ENCODE measurements around the gene SAMD8. TPM values are rescaled to one million over a fixed set of nuclear protein-coding genes. Genes with fewer than 3 reads are reported as not detected.

The SAMD8 gene
- total RNA-seq, 1 experiment from 2014 or later, result 32.0 TPM

DNA sequence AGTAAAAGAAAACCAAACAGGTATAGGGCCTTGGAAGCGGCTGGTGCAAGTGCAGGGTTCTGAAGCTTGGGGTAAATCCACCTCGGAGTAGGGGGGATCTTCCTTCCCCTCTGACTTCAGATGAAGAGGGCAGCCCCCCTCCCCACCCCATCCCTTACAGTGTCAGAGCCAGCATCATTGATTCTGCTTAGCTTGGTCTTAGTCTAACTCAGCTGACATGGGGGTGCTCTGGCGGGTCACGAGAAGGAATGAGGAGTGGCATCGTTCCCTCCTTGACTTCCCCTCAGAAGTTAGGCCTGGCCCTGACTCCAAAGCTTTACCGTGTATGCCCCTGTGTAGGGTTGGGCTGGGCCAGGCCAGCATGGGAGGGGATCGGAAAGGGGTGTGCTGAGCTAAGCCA is 44.2 kb upstream of the SAMD8 start:
- Histone ChIP-seq H3K9me3 (ENCODE audit: control insufficient read depth, insufficient read depth, low read depth, low read length) (no peaks in the 10 kb centered on the region), H3K4me1 (ENCODE audit: control insufficient read depth, insufficient read depth, low read length) (no peaks in the 10 kb centered on the region), H3K27me3 (ENCODE audit: control insufficient read depth, insufficient read depth, low read length) (no peaks in the 10 kb centered on the region), H3K27ac (ENCODE audit: low read length) (no peak overlapping the region), H3K4me3 (ENCODE audit: low read depth in 2 of 2, low read length in 2 of 2) (no peak overlapping the region), H3K36me3 (ENCODE audit: control insufficient read depth, insufficient read depth, low read length) (no peaks in the 10 kb centered on the region)
- DNase-seq (ENCODE audit: low read depth, low spot score), result no peak
- TF ChIP-seq TCF7L2 (IDR thresholded peaks at IDR 0.05; ENCODE audit: low read depth, low read length) (no peak), REST (IDR thresholded peaks at IDR 0.05; ENCODE audit: insufficient read depth in 1 of 2, low read depth in 2 of 2, low read length in 1 of 2) (no peak), SIN3A (IDR thresholded peaks at IDR 0.05; ENCODE audit: borderline replicate concordance, insufficient read depth, low read depth, low read length) (no peak), CTCF (IDR thresholded peaks at IDR 0.05) (no peak), POLR2AphosphoS5 (IDR thresholded peaks at IDR 0.05; ENCODE audit: low read depth, low read length) (no peak)
- CTCF ChIA-PET, result no interaction called here
- in situ Hi-C loops (cut with HindIII; ENCODE audit: low pct_unique_long_range_greater_than_20kb, low sequenced_read_pairs) (no loop called here), intact Hi-C loops (cut with micrococcal nuclease; ENCODE audit: unreplicated experiment) (no loop called here)
- POLR2A ChIA-PET, result no interaction called here
- ATAC-seq, result no peak
- BruUV-seq (replicated peaks), result no TSS peak

DNA sequence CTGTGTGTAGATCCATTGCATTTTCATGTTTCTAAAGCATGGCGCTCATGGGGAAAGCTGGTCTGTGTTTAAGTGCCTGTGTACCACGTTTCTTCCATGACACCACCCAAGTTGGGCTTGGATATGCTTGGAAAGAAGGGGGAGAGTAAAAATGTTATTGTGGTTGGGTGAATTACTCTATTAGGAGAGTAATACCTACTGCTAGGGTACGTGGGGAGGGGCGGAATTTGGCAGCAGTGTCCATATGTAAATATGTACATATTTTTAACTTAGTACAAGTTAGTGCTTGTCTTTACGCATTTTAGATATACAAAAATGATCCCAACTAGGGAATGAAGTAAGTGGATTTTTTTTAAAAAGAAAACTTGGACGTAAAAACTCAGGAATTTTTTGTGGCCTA is 42.9 kb upstream of the SAMD8 start:
- no peak for ATAC-seq
- H3K27me3 ChIP-seq (ENCODE audit: control insufficient read depth, insufficient read depth, low read length), result no peaks in the 10 kb centered on the region
- no TSS peak for BruUV-seq (replicated peaks)
- no peak for TF ChIP-seq CTCF (IDR thresholded peaks at IDR 0.05)
- no peak for TF ChIP-seq REST (IDR thresholded peaks at IDR 0.05; ENCODE audit: insufficient read depth in 1 of 2, low read depth in 2 of 2, low read length in 1 of 2)
- no peak for TF ChIP-seq POLR2AphosphoS5 (IDR thresholded peaks at IDR 0.05; ENCODE audit: low read depth, low read length)
- TF ChIP-seq TCF7L2 (IDR thresholded peaks at IDR 0.05; ENCODE audit: low read depth, low read length), result no peak
- no peak for TF ChIP-seq SIN3A (IDR thresholded peaks at IDR 0.05; ENCODE audit: borderline replicate concordance, insufficient read depth, low read depth, low read length)
- H3K4me1 ChIP-seq (ENCODE audit: control insufficient read depth, insufficient read depth, low read length), result no peaks in the 10 kb centered on the region
- in situ Hi-C loops (cut with HindIII; ENCODE audit: low pct_unique_long_range_greater_than_20kb, low sequenced_read_pairs), result no loop called here
- no peaks in the 10 kb centered on the region for H3K36me3 ChIP-seq (ENCODE audit: control insufficient read depth, insufficient read depth, low read length)
- ChIA-PET POLR2A (no interaction called here), CTCF (no interaction called here)
- no peak overlapping the region for H3K4me3 ChIP-seq (ENCODE audit: low read depth in 2 of 2, low read length in 2 of 2)
- no peak for DNase-seq (ENCODE audit: low read depth, low spot score)
- H3K9me3 ChIP-seq (ENCODE audit: control insufficient read depth, insufficient read depth, low read depth, low read length), result no peaks in the 10 kb centered on the region
- intact Hi-C loops (cut with micrococcal nuclease; ENCODE audit: unreplicated experiment), result no loop called here
- no peak overlapping the region for H3K27ac ChIP-seq (ENCODE audit: low read length)

Measured in Panc1 (cell line).